Left hindlimb (tissue), 1 donor: ENCODE data around the gene RRP1B.
"Not testable (repeated sequence)": the region's sequence is repeated elsewhere in the genome, so short reads cannot be mapped to it uniquely, and the experiment has no call there.

Source experiments
- DNase-seq: peaks from one replicate; pipeline ENCODE4 v3.0.0-alpha.2; 2018

Gene RRP1B, protein sequence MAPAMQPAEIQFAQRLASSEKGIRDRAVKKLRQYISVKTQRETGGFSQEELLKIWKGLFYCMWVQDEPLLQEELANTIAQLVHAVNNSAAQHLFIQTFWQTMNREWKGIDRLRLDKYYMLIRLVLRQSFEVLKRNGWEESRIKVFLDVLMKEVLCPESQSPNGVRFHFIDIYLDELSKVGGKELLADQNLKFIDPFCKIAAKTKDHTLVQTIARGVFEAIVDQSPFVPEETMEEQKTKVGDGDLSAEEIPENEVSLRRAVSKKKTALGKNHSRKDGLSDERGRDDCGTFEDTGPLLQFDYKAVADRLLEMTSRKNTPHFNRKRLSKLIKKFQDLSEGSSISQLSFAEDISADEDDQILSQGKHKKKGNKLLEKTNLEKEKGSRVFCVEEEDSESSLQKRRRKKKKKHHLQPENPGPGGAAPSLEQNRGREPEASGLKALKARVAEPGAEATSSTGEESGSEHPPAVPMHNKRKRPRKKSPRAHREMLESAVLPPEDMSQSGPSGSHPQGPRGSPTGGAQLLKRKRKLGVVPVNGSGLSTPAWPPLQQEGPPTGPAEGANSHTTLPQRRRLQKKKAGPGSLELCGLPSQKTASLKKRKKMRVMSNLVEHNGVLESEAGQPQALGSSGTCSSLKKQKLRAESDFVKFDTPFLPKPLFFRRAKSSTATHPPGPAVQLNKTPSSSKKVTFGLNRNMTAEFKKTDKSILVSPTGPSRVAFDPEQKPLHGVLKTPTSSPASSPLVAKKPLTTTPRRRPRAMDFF

DNA sequence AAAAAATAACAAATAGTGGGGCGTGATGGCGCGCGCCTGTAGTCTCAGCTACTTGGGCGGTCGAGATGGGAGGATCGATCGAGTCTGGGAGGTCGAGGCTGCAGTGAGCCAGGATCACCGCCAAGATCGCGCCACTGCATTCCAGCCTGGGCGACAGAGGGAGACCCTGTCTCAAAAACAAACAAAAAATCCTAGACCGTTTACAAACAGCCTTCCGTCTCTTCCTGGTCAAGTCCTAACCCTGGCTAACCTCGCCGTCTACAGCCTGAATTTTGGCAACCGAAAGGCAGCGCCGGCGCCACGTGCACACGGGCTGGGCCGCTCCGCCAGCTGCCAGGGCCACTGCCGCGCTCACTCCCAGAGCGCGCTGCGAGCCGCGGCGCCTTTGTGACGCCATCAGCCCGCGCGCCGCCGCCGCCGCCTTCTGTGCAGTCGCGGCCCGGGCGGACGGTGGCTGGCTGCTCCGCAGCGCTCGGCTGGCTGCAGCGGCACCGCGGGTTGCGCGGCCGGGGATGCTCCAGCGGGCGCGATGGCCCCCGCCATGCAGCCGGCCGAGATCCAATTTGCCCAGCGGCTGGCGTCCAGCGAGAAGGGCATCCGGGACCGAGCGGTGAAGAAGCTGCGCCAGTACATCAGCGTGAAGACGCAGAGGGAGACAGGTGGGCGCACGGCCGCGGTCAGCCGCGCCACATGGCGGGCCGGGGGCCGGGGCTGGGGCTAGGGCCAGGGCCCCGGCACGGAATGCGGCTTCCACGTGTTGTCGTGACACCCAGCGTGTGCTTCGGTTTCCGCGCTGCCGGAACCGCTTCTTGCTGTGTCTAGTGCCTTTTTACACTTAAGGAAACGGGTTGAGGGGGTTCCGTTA lies at the start of gene RRP1B, which contains the start of gene HSF2BP:
Gene RRP1B (plus strand): TSS at position 425 of the 865 bp plus-strand sequence. CDS start 105 bp downstream, at position 530.
Gene HSF2BP (minus strand): TSS at position 353 of the 865 bp plus-strand sequence. CDS start 1,392 bp downstream, outside the sequence.
- DNase-seq = peak; percentile 88

DNA sequence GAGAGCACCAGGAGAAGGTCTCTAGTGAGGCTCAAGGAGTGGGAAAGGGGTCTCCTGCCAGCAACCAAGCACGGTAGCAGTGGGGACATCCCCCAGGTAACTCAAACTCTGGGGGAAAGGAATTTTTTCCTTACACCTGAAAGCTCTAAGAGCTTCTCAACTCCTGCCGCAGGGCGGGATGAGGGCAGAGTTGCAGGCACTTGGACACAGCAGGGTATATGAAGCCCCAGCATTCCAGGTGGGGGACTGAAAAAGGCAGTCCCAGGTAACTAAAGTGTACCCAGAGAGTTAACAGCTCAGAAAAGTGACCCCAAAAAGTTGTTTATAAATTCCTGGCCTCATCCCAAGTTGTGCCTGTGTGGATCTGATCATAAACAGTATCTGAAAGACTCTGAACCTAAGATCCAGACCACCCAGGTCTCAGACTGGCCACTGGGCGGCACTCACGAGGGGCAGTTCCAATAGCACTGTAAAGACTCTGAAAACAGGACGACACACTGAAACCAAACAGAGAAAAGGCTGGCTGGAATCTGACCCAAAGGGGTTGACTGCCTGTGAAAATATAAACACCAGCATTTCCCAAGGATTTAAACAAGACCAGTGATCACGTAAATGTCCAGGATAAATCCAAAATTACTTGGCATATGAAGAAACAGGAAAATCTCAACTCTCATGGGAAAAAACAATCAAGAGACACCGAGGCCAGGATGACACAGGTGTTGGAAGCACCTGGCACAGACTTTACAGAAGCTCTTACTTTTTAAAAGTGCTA lies 47.6 kb upstream of the RRP1B start:
- DNase-seq = no peak

DNA sequence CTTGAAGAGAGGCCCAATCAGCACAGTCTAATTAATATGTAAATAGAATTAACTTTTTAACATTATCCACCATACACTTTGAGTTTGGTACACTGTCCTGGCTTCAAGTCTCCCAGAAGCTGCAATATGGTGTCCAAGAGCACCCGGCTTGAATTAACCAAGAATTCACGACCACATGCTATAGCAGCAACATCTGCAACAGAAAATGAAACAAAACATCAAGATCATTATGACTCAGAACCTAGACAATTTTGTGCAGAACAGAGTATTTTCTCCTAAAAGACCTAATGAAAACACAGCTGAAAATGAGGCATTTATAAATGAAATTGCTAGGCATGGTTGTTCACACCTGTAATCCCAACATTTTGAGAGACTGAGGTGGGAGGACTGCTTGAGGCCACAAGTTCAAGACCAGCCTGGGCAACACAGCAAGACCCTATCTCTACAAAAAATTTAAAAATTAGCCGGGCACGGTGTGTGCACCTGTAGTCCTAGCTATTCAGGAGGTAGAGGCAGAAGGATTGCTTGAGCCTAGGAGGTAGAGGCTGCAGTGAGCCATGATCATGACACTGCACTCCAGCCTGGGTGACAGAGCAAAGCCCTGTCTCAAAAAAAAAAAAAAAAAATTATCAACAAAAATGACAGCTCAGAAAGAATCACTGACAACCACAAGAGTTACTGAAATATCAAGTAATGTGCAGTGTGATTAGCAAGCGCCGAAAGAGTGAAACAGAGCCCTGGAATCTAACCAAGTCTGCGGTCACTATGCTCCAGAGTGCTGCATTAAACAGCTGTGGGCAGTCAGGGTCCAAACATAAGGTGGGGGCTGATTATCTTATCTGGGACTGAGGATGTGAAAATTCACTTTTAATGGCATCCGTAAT lies 45.4 kb upstream of the RRP1B start:
- DNase-seq = no peak

DNA sequence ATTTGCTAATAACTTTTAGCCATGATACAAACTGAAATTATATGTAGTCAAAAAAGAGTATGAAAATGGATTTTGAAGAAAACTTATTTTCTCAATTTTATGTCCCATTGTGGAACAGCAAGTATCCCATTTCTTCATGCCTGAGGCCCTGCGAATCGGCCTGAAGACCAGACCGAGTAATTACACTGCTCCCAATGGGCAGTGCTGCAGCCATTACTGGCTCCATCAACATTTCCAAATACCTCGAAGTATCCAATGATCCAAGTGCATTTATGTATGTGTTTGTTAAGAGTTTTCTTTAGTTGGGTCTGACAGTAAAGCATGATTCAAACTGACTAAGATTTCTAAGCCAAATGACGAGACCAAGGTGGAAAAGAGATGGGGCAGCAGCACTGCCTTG lies 44.5 kb upstream of the RRP1B start:
- no peak for DNase-seq

DNA sequence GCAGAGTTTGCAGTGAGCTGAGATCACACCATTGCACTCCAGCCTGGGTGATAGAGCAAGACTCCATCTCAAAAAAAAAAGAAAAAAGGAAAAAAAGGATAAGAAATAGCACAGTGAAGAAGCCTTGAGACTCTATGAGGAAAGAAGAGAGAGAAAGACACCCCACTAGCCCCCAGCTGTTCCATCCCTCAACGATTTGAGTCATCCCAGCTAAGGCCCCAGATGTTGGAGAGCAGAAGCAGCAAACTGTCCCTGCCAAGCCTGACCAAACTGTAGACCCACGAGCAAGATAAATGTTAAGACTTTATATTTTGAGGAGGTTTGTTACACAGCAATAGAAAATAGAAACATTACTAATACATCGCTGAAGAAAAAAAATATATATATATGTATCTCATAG lies 42.5 kb upstream of the RRP1B start:
- not testable (repeated sequence) for DNase-seq

DNA sequence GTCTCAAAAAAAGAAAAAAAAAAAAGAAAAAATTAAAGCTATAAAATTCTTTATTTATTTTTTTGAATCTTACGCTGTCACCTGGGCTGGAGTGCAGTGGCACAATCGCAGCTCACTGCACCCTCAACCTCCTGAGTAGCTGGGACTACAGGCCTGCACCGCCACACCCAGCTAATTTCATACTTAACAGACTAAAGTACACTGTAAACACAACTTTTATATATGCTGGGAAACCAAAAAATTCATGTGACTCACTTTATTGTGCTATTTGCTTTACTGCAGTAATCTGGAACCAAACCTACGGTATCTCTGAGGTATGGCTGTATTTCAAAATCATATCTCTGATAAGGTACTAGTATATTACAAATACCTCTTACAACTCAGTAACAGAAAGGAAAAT lies 40.4 kb upstream of the RRP1B start:
- no peak for DNase-seq

DNA sequence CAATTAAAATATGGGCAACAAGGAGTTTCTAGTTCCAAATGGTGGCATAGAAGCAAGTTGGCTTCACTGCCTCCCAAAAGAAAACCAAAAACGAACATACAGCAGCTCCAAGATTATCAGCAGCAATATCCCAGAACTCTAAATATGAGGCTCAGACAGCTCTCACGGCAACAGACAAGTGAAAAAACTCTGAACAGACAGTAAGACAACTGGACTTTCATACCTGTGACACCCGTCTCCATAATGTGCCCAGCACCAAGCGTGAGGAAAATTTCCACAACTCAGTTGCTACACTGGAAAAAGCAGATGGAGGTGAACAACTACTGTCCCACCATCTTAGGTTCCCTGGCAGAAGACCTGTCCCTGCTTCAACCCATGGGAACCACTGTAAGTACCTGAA lies 40.0 kb upstream of the RRP1B start:
- DNase-seq = no peak

DNA sequence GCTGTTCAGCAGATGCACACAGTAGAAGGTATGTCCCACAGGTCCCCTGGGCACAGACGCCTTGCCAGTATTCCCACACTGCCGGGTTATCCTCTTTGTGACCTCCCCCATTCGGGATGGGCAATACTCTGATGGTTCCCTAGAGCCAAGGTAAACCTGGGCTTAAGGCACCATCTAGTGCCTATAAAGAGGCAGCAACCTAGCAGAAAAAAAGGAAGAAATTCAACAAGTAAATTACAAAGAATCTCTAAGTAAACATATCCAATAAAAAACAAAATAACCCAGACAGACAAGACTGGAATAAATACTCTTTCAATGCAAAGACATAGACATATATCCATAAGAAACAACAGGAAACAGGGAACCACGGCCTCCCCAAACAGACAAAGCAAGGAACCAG lies 39.5 kb upstream of the RRP1B start:
- DNase-seq = no peak

DNA sequence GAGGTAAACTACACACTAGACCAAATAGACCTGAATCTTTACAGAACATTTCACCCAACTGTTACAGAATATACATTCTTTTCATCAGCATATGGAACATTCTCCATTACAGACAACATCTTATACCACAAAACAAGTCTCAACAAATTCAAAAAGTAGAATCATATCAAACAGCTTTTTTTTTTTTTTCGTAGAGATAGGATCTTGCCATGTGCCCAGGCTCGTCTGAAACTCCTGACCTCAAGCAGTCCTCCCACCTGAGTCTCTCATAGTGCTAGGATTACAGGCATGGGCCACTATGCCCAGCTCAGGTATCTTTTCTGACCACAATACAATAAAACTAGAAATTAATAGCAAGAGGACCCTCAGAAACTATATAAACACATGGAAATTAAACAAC lies 36.6 kb upstream of the RRP1B start:
- DNase-seq = no peak

DNA sequence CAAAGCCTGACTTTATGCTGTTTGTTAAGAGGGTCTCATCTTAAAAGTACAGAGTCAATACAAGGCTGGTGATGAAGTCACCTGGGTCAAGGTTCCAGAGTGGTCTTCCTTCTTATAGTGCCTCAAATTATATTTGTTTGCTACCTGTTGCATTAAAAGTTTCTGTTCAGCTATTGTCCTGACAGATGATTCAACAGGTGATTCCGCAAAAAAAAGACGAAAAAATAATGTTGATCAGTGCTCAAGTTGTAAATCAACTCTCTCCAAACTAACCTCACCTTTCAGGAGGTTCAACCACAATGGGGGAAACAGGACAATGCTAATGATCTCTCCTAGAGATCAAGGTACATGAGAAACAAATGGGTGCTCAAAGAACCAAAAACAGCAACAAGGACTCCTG lies 35.8 kb upstream of the RRP1B start:
- DNase-seq = no peak

DNA sequence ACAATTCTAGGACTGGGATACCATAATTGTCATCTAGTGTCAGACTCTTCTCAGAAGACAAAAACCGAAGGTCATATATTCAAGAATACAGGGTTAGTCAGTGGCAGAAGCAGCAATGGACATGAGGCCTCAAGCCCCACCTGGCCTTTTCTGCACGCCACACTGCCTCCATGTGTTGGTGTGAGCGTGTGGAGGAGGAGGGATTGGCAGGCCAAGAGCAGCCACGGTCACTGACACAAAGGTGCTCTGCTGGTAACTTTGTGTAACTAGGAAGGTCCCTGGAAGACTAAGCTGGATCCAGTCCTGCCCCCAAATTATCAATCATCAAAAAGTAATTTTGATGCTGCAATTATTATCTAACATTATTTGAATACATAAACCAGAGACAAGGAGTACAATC lies 35.0 kb upstream of the RRP1B start:
- DNase-seq = no peak

DNA sequence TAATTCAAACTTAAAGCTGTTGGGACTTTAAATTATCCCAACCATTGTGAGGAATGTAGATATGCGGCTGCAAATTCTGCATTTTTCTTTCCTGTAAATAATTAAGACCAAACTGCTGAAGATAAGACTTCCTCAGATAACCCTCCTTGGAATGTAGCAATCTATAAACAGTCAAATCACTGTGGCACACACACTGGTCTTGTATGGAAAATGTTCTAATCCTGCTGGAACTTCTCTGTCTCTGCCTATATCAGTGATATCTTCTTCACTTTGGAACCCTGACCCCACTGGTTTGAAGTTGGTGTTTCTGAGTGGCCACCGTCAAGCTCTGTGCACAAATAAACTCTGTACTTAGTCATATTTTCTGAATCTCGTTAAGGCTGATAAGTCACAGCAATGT lies 33.0 kb upstream of the RRP1B start:
- no peak for DNase-seq

DNA sequence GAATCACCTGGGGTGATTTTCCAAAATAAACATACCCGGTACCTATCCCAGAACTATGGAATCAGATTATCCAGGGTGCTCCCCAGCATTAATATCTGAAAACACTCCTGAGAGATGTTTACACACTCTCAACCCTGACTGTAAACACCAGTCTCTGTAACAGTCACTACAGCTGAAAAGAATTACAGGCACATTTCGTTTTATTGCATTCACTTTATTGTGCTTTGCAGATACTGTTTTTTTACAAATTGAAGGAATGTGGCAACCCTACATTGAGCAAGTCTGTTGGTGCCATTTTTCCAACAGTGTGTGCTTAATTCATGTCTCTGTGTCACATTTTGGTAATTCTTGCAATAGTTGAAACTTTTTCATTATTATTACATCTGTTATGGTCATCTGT lies 31.8 kb upstream of the RRP1B start:
- DNase-seq = no peak

DNA sequence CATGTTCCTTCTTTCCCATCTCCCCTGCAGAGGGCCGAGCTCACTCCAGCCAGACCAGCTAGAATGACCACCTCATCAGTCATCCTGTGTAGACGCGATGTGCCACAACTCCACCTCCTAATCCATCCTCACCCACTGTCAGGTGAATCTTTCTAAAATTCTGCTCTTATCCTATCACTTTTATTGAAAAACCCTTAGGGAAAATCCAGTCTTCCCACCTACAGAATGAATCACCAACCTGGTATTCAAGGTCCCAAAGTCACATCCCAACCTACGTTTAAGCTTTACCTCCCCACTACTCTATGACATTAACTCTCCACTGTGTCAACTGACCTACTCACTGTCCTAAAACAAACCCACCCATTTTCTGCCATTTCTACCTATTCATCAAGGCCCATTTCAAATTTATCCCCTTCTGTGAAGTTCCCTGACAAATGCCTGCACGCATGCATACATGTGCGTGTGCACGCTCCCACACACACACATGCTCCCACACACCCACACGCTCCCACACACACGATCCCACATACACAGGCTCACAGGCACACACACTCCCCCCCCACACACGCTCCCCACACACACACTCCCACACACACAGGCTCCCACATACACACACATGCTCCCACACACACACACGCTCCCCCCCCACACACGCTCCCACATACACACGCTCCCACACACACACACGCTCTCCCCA lies 27.8 kb upstream of the RRP1B start:
- no peak for DNase-seq

DNA sequence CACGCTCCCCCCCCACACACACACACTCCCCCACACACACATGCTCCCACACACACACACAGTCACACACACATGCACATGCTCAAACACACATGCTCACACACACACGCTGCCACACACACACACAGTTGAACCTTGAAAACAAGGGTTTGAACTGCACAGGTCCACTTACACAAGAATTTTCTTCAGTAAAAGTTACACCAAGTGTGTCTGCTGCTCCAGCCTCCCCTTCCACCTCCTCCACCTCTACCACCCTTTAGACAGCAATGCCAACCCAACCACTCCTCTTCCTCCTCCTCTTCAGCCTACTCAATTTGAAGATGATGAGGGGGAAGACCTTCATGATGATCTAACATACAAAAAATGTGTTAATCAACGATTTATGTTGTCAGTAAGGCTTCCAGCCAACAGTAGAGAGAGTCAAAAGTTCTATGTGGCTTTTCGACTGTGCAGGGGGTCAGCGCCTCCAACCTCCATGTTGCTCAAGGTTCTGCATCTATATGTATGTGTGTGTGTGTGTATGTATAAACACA lies 26.9 kb upstream of the RRP1B start:
- DNase-seq = no peak

DNA sequence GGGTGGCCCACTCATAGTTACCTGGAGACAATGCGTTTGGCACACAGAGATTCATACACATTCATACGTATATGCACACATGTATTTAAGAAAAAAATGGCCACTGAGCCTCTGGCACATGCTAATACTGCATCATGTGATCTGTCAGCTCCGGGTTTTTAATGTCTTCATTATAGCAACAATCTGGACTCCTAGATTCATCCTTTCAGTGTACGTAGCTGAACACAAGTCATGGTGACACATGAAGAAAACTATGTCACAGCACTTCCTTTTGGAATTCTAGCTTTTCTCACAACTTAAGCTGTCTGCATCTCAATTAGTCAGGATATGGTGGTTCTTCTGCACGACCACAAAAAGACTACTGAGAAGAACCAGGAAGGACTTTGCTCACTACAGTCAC lies 24.7 kb upstream of the RRP1B start:
- DNase-seq = no peak

DNA sequence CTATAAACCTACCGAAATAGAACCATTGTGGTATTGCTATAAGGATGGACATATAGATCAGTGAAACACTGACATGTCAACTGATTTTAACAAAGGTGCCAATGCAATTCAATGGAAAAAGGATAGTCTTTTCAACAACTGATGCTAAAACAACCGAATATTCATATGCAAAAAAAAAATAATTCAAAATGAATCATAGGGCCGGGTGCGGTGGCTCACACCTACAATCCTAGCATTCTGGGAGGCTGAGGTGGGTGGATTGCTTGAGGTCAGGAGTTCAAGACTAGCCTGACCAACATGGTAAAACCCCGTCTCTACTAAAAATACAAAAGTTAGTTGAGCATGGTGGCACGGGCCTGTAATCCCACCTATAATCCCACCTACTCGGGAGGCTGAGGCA lies 23.9 kb upstream of the RRP1B start:
- DNase-seq = no peak

DNA sequence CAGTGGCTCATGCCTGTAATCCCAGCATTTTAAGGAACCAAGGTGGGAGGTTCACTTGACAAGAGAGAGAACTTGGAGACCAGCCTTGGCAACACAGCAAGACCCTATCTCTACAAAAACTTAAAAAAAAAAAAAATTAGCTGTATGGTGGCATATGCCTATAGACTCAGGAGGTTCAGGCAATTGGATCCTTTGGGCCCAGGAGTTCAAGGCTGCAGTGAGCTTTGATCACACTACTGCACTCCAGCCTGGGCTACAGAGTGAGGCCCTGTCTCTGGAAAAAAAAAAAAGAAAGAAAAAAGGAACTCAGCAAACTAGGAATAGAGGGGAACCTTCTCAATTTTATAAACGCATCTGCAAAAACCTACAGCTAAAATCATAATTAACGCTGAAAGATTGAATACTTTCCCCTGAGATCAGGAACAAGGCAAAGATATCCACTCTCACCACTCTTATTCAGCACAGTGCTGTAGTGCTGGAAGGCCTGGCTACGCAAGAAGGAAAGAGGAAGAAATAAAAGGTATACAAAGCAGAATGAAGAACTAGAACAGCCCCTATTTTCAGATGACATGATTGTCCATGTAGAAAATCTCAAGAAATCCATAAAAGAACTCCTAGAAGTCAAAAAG lies 21.7 kb upstream of the RRP1B start:
- DNase-seq = no peak

DNA sequence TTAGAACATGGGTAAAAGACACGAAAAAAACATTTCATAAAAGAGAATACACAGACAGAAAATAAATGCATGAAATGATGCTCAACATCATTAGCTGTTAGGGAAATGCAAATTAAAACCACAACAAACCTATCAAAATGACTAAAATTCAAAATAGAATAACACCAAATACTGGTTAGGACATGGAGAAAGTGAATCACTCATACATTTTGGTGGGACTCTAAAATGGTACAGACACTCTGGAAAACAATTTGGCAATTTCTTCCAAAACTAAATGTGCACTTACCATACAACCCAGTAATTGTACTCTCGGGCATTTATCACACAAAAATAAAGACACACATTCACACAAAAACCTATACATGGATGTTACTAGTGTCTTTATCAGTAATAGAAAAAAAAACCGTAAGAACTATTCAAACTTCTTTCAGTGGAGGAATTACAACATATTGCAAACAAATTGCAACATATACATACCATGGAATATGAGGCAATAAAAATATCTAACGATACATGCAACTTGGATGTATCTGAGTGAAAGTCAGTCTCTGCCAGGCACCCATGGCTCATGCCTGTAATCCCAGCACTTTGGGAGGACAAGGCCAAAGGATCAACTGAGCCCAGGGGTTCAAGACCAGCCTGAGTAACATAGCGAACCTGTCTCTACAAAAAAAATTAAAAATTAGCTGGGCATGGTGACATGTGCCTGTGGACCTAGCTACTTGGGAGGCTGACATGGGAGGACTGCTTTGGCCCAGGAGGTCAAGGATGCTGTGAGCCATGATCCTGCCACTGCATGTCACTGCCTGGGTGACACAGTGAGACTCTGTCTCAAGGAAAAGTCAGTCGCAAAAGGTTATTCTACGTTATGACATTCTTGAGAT lies 19.6 kb upstream of the RRP1B start:
- DNase-seq = no peak
